Stimulated activated CD8-positive, alpha-beta memory T cell treated with anti-CD3 and anti-CD28 coated beads, Interleukin-12 subunit alpha, Interleukin-12 subunit beta, amount 100 ng/mL, for 24 hours (primary cell): ENCODE data around the gene LRP2.
"Not testable (repeated sequence)": the region's sequence is repeated elsewhere in the genome, so short reads cannot be mapped to it uniquely, and the experiment has no call there.

Source experiments
- DNase-seq: peaks from one replicate; pipeline ENCODE4 v3.0.0-alpha.2; 2020; ENCODE audit errors: extremely low read depth

LRP2 gene

GRCh38 chr2:169362118-169362893 lies at the start of gene LRP2:
Gene LRP2 (minus strand): TSS chr2:169362534. CDS start chr2:169362399, 135 bp downstream.
- DNase-seq, result no peak

GRCh38 chr2:169406891-169407290 lies 44.6 kb upstream of the LRP2 start:
- DNase-seq, result no peak

- not testable (repeated sequence) for DNase-seq
These were observed 37.2 kb upstream of the LRP2 start for GRCh38 chr2:169399491-169399890.

- no peak for DNase-seq
These were observed 35.4 kb upstream of the LRP2 start for GRCh38 chr2:169397697-169398096.

- no peak for DNase-seq
These were observed 33.6 kb upstream of the LRP2 start for GRCh38 chr2:169395821-169396374.

GRCh38 chr2:169393068-169393590 lies 30.8 kb upstream of the LRP2 start:
- DNase-seq, result no peak

GRCh38 chr2:169391236-169391635 lies 28.9 kb upstream of the LRP2 start:
- DNase-seq, result no peak

GRCh38 chr2:169388161-169388560 lies 25.8 kb upstream of the LRP2 start:
- no peak for DNase-seq

- no peak for DNase-seq
These were observed 24.4 kb upstream of the LRP2 start for GRCh38 chr2:169386722-169387121.

GRCh38 chr2:169384816-169385215 lies 22.5 kb upstream of the LRP2 start:
- DNase-seq, result no peak

- no peak for DNase-seq
These were observed 10.2 kb upstream of the LRP2 start for GRCh38 chr2:169372561-169372960.

GRCh38 chr2:169366066-169366465 lies 3.7 kb upstream of the LRP2 start:
- no peak for DNase-seq

GRCh38 chr2:169365029-169365480 lies 2.7 kb upstream of the LRP2 start:
- DNase-seq, result no peak

- DNase-seq, result no peak
These were observed 1.3 kb upstream of the LRP2 start for GRCh38 chr2:169363560-169364150.

GRCh38 chr2:169362894-169363559 lies 693 bp upstream of the LRP2 start:
- no peak for DNase-seq

- DNase-seq, result no peak
These were observed 622 bp downstream of the LRP2 start for GRCh38 chr2:169361706-169362117.

- no peak for DNase-seq
These were observed 1.2 kb downstream of the LRP2 start for GRCh38 chr2:169360984-169361705.

- DNase-seq, result no peak
These were observed 4.3 kb downstream of the LRP2 start for GRCh38 chr2:169358016-169358415.

GRCh38 chr2:169354244-169354643 lies 8.1 kb downstream of the LRP2 start:
- DNase-seq, result no peak

GRCh38 chr2:169351725-169352124 lies 10.6 kb downstream of the LRP2 start:
- DNase-seq, result no peak

GRCh38 chr2:169349535-169349934 lies 12.8 kb downstream of the LRP2 start:
- no peak for DNase-seq
